SU-DHL-6 (cell line): ENCODE measurements around the gene ERBB4.
"Not testable (repeated sequence)": the region's sequence is repeated elsewhere in the genome, so short reads cannot be mapped to it uniquely, and the experiment has no call there.

Experiments used
- H2AFZ ChIP-seq: fragments of 200-600 bp; sonication (generic); 2 replicates; pipeline ENCODE4 v1.6.1; 2014; ENCODE audit warnings: low read depth, mild to moderate bottlenecking, moderate library complexity, mixed read lengths, antibody characterized with exemption, low read length; ENCODE audit not compliant: severe bottlenecking
- H3F3A ChIP-seq: fragments of 200-600 bp; shearing (Covaris generic); 2 replicates; pipeline ENCODE4 v1.6.0; 2016; ENCODE audit warnings: antibody characterized with exemption, mild to moderate bottlenecking; ENCODE audit not compliant: insufficient read depth
- H3K27ac ChIP-seq: fragments of 200-600 bp; sonication (generic); 2 replicates; pipeline ENCODE4 v1.5.1; 2016; ENCODE audit warnings: low read depth, mild to moderate bottlenecking, low read length, moderate library complexity, mixed read lengths
- H3K27me3 ChIP-seq: fragments of 200-600 bp; sonication (generic), shearing (Covaris generic); 2 replicates; pipeline ENCODE4 v1.6.0; 2014; ENCODE audit warnings: mild to moderate bottlenecking, low read length
- H3K36me3 ChIP-seq: fragments of 200-600 bp; sonication (generic); 2 replicates; pipeline ENCODE4 v1.6.1; 2014; ENCODE audit warnings: mild to moderate bottlenecking, low read length, mixed read lengths
- H3K4me2 ChIP-seq: fragments of 300-600, 200-600 bp; shearing (Covaris generic), sonication (generic); 2 replicates; pipeline ENCODE4 v1.6.0; 2014; ENCODE audit warnings: low read length, low read depth, mild to moderate bottlenecking; ENCODE audit not compliant: poor library complexity, severe bottlenecking
- H3K4me3 ChIP-seq: fragments of 200-600 bp; sonication (generic); 2 replicates; pipeline ENCODE4 v1.5.1; 2014; ENCODE audit warnings: antibody characterized with exemption, low read length, mild to moderate bottlenecking, mixed read lengths; ENCODE audit not compliant: insufficient read depth, poor library complexity, severe bottlenecking
- H3K79me2 ChIP-seq: fragments of 200-600 bp; sonication (generic); 2 replicates; pipeline ENCODE4 v1.6.1; 2014; ENCODE audit warnings: mild to moderate bottlenecking, low read length, moderate library complexity; ENCODE audit not compliant: insufficient read depth
- H3K9ac ChIP-seq: fragments of 200-600 bp; sonication (generic); 2 replicates; pipeline ENCODE4 v1.7.0; 2014; ENCODE audit warnings: mild to moderate bottlenecking, low read length
- H3K9me2 ChIP-seq: fragments of 200-600 bp; sonication (generic); replicated peaks from 2 replicates; pipeline ENCODE4 v1.6.1; 2014; ENCODE audit warnings: low read length; ENCODE audit not compliant: insufficient read depth
- H3K9me3 ChIP-seq: fragments of 200-600 bp; sonication (generic); 2 replicates; pipeline ENCODE4 v1.6.1; 2014; ENCODE audit warnings: low read length, mixed read lengths; ENCODE audit not compliant: insufficient read depth
- H4K20me1 ChIP-seq: fragments of 200-600 bp; sonication (generic); 2 replicates; pipeline ENCODE4 v1.6.1; 2014; ENCODE audit warnings: low read depth, mild to moderate bottlenecking, antibody characterized with exemption, low read length, moderate library complexity, mixed read lengths
- CTCF ChIP-seq: fragments of 200-600 bp; sonication (generic); IDR thresholded peaks from one replicate; pipeline ENCODE4 v1.5.1; 2017; ENCODE audit warnings: antibody characterized with exemption, mild to moderate bottlenecking, low read length, moderate library complexity; ENCODE audit not compliant: insufficient read depth, poor library complexity, severe bottlenecking
- EZH2phosphoT487 ChIP-seq: fragments of 200-600 bp; sonication (generic), shearing (Covaris generic); conservative IDR thresholded peaks from 2 replicates; pipeline ENCODE4 v1.6.1; 2018; ENCODE audit warnings: mild to moderate bottlenecking, antibody characterized with exemption, low read length, moderate library complexity, mixed read lengths

The ERBB4 gene

GRCh38 chr2:212254339-212254738, 284.3 kb downstream of the ERBB4 start:
- Histone ChIP-seq H3K27me3 (no peaks in the 10 kb centered on the region), H3K9ac (no peak overlapping the region), H3K9me2 (no peaks in the 10 kb centered on the region), H3K4me2 (no peak overlapping the region), H3K79me2 (no peaks in the 10 kb centered on the region), H4K20me1 (0 out of 2 replicates have a peak, but pooled peaks cover 3% of the 10 kb centered on the region), H3K36me3 (no peaks in the 10 kb centered on the region), H3K27ac (no peak overlapping the region), H3K9me3 (no peaks in the 10 kb centered on the region), H2AFZ (no peak overlapping the region), H3F3A (no peaks in the 10 kb centered on the region), H3K4me3 (no peak overlapping the region)
- TF ChIP-seq EZH2phosphoT487: no peak
- TF ChIP-seq CTCF: no peak

GRCh38 chr2:212249451-212249850, 289.2 kb downstream of the ERBB4 start:
- no peak overlapping the region for H3K27ac ChIP-seq
- H2AFZ ChIP-seq: no peak overlapping the region
- H3K4me3 ChIP-seq: no peak overlapping the region

GRCh38 chr2:212245880-212246279, 292.7 kb downstream of the ERBB4 start:
- Histone ChIP-seq H3K4me3 (no peak overlapping the region), H3K4me2 (no peak overlapping the region), H2AFZ (no peak overlapping the region), H3K9me2 (no peaks in the 10 kb centered on the region), H3F3A (no peaks in the 10 kb centered on the region), H3K79me2 (no peaks in the 10 kb centered on the region), H3K9me3 (no peaks in the 10 kb centered on the region), H4K20me1 (no peaks in the 10 kb centered on the region), H3K27ac (no peak overlapping the region), H3K27me3 (no peaks in the 10 kb centered on the region), H3K36me3 (no peaks in the 10 kb centered on the region), H3K9ac (no peak overlapping the region)
- TF ChIP-seq CTCF (no peak), EZH2phosphoT487 (no peak)

More at GRCh38 chr2:212249451-212249850, 289.2 kb downstream of the ERBB4 start:
- Histone ChIP-seq H3K9me2 (no peaks in the 10 kb centered on the region), H3K9ac (no peak overlapping the region), H3K79me2 (no peaks in the 10 kb centered on the region), H3K4me2 (no peak overlapping the region), H4K20me1 (no peaks in the 10 kb centered on the region), H3F3A (no peaks in the 10 kb centered on the region), H3K36me3 (no peaks in the 10 kb centered on the region), H3K27me3 (no peaks in the 10 kb centered on the region), H3K9me3 (no peaks in the 10 kb centered on the region)
- TF ChIP-seq CTCF: no peak
- TF ChIP-seq EZH2phosphoT487: no peak

GRCh38 chr2:212242724-212243123, 295.9 kb downstream of the ERBB4 start:
- Histone ChIP-seq H3K79me2 (no peaks in the 10 kb centered on the region), H3K4me3 (no peak overlapping the region), H3K27ac (no peak overlapping the region), H3K4me2 (no peak overlapping the region), H3K9me3 (no peaks in the 10 kb centered on the region), H3K27me3 (no peaks in the 10 kb centered on the region), H2AFZ (no peak overlapping the region), H3F3A (no peaks in the 10 kb centered on the region), H3K9me2 (no peaks in the 10 kb centered on the region), H3K36me3 (no peaks in the 10 kb centered on the region), H4K20me1 (no peaks in the 10 kb centered on the region), H3K9ac (no peak overlapping the region)
- TF ChIP-seq CTCF (no peak), EZH2phosphoT487 (no peak)

- H2AFZ ChIP-seq, H3K27me3 ChIP-seq, H3K9me3 ChIP-seq, H3K9me2 ChIP-seq, H3F3A ChIP-seq, H3K4me3 ChIP-seq, H3K27ac ChIP-seq, H3K4me2 ChIP-seq, H3K9ac ChIP-seq, H3K36me3 ChIP-seq, H4K20me1 ChIP-seq, H3K79me2 ChIP-seq: not testable (repeated sequence)
These were observed 300.4 kb downstream of the ERBB4 start for GRCh38 chr2:212238152-212238551.
